Karpas-422 (cell line): ENCODE data around the gene FAM217B. TPM values are rescaled to one million over a fixed set of nuclear protein-coding genes. Genes with fewer than 3 reads are reported as not detected.

ENCODE experiments used
- DNase-seq: peaks from one replicate; pipeline ENCODE4 v3.0.0-alpha.2; 2015
- H2AFZ ChIP-seq: fragments of 200-600 bp; sonication (generic); 2 replicates; pipeline ENCODE4 v1.6.1; 2014; ENCODE audit warnings: antibody characterized with exemption, low read length, mixed read lengths
- H3K27ac ChIP-seq: fragments of 200-600 bp; sonication (generic); 2 replicates; pipeline ENCODE4 v1.5.1; 2014; ENCODE audit warnings: mild to moderate bottlenecking, low read length, moderate library complexity
- H3K27me3 ChIP-seq: fragments of 200-600 bp; sonication (generic); 2 replicates; pipeline ENCODE4 v1.6.1; 2014; ENCODE audit warnings: low read length, mixed read lengths
- H3K36me3 ChIP-seq: fragments of 200-600 bp; sonication (generic); 2 replicates; pipeline ENCODE4 v1.6.1; 2014; ENCODE audit warnings: low read length, mixed read lengths; ENCODE audit not compliant: insufficient read depth
- H3K4me1 ChIP-seq: fragments of 200-600 bp; sonication (generic); 2 replicates; pipeline ENCODE4 v1.6.1; 2014; ENCODE audit warnings: mild to moderate bottlenecking, low read length, mixed read lengths
- H3K4me2 ChIP-seq: fragments of 200-600 bp; sonication (generic); 2 replicates; pipeline ENCODE4 v1.6.1; 2014; ENCODE audit warnings: low read length, low read depth, mild to moderate bottlenecking; ENCODE audit not compliant: poor library complexity, severe bottlenecking
- H3K4me3 ChIP-seq: fragments of 200-600 bp; sonication (generic); 2 replicates; pipeline ENCODE4 v1.5.1; 2014; ENCODE audit warnings: mild to moderate bottlenecking, antibody characterized with exemption, low read length, mixed read lengths
- H3K79me2 ChIP-seq: fragments of 200-600 bp; sonication (generic); 2 replicates; pipeline ENCODE4 v1.6.1; 2014; ENCODE audit warnings: mild to moderate bottlenecking, low read length, mixed read lengths
- H3K9ac ChIP-seq: fragments of 200-600 bp; sonication (generic); 2 replicates; pipeline ENCODE4 v1.6.0; 2014; ENCODE audit warnings: low read length
- H3K9me2 ChIP-seq: fragments of 200-600 bp; sonication (generic), shearing (Covaris generic); replicated peaks from 2 replicates; pipeline ENCODE4 v1.6.0; 2014; ENCODE audit warnings: mild to moderate bottlenecking, low read length, moderate library complexity; ENCODE audit not compliant: insufficient read depth
- H3K9me3 ChIP-seq: fragments of 300-700, 200-600 bp; sonication (generic); 2 replicates; pipeline ENCODE4 v1.6.1; 2014; ENCODE audit warnings: low read length, mixed read lengths
- H4K20me1 ChIP-seq: fragments of 200-600 bp; sonication (generic); 2 replicates; pipeline ENCODE4 v1.6.1; 2014; ENCODE audit warnings: mild to moderate bottlenecking, antibody characterized with exemption, low read length, low read depth; ENCODE audit not compliant: insufficient read depth
- total RNA-seq: library from RNA; depleted of rRNA; stranded (reverse); fragments of >200 nt; shearing (Covaris generic); gene quantifications from 2 replicates; pipeline ENCODE4 v1.2.3, GENCODE V29; 2014; ENCODE audit warnings: low replicate concordance

The FAM217B gene
- total RNA-seq, 1 experiment from 2014 or later, result 16.4 TPM

DNA sequence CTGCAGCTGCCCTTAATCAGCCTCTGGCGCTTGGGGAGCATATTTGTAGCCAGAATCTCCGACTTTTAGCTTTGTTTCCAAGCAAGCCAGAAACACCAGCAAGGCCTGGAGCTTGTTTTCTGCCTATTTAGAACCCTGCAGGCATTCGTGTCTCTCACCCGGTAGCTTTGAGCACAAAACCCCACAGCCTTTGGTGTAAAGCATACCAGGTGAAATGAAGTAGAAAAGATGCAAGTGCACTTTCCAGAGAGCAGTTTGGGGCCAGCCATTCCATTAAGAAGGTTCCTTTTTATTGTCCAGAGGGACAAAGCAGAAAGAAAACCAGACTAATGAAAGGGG lies 736 bp downstream of the FAM217B start:
- Histone ChIP-seq H2AFZ (peak overlapping the region; percentile 73; the same call in 1 of the 2 replicates), H3K4me3 (peak overlapping the region; percentile 71), H3K27ac (peak overlapping the region; percentile 80), H3K36me3 (peaks cover 24% of the 10 kb centered on the region; the same call in 1 of the 2 replicates), H3K9me3 (no peaks in the 10 kb centered on the region), H4K20me1 (no peaks in the 10 kb centered on the region), H3K9me2 (no peaks in the 10 kb centered on the region), H3K79me2 (peaks cover 43% of the 10 kb centered on the region), H3K4me1 (peaks cover 52% of the 10 kb centered on the region), H3K9ac (peak overlapping the region; percentile 80), H3K27me3 (no peaks in the 10 kb centered on the region), H3K4me2 (peak overlapping the region; percentile 68)
- no peak for DNase-seq

DNA sequence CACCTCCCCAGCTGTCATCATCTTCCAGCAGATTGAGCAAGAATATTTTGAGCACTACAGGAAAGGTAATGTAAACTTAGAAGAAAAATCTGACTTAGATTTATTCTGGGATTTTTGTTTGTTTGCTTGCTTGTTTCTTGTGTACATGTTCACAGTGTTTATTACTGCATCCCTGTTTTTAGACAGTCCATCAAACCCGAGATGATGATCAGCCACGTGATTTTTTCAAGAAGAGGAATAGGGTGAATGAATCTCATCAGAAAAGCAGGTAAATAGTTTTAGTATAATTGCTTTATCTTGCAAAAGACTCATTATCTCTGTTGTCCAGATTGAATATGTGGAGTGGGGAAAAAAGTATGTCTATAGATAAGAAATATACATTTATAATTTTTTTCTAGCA lies 2.1 kb downstream of the FAM217B start:
- no peaks in the 10 kb centered on the region for H4K20me1 ChIP-seq
- H3K9me2 ChIP-seq, result no peaks in the 10 kb centered on the region
- H3K36me3 ChIP-seq, result peaks cover 24% of the 10 kb centered on the region; the same call in 1 of the 2 replicates
- no peak overlapping the region for H2AFZ ChIP-seq
- H3K9me3 ChIP-seq, result no peaks in the 10 kb centered on the region
- no peak overlapping the region for H3K27ac ChIP-seq
- peak overlapping the region; percentile 68 for H3K4me2 ChIP-seq
- no peaks in the 10 kb centered on the region for H3K27me3 ChIP-seq
- peak overlapping the region; percentile 71; the same call in 1 of the 2 replicates for H3K4me3 ChIP-seq
- H3K4me1 ChIP-seq, result peaks cover 49% of the 10 kb centered on the region
- no peak for DNase-seq
- H3K79me2 ChIP-seq, result peaks cover 40% of the 10 kb centered on the region
- peak overlapping the region; percentile 80; the same call in 1 of the 2 replicates for H3K9ac ChIP-seq

DNA sequence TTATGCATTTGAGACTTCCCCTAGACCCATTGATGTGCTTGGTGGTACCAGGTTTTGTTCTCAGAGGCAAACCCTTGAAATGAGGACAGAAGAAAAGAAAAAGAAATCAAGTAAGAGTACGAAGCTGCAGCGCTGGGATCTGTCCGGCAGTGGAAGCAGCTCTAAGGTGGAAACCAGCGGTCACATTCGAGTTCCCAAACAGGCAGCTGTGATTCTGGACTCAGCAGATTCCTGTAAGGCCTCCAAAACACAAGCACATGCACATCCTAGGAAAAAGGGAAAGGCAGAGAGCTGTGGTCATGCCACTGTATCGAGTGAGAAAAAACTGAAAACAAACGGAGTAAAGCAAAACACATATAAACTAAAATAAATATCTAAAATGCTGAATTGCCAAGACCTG lies 4.5 kb downstream of the FAM217B start:
- no peak for DNase-seq
- no peaks in the 10 kb centered on the region for H3K9me2 ChIP-seq
- peaks cover 44% of the 10 kb centered on the region for H3K4me1 ChIP-seq
- peak overlapping the region; percentile 18 for H3K4me2 ChIP-seq
- no peak overlapping the region for H3K9ac ChIP-seq
- H3K9me3 ChIP-seq, result no peaks in the 10 kb centered on the region
- no peaks in the 10 kb centered on the region for H4K20me1 ChIP-seq
- no peaks in the 10 kb centered on the region for H3K27me3 ChIP-seq
- peaks cover 21% of the 10 kb centered on the region for H3K79me2 ChIP-seq
- H3K27ac ChIP-seq, result no peak overlapping the region
- no peak overlapping the region for H3K4me3 ChIP-seq
- H3K36me3 ChIP-seq, result peaks cover 24% of the 10 kb centered on the region; the same call in 1 of the 2 replicates
- no peak overlapping the region for H2AFZ ChIP-seq

DNA sequence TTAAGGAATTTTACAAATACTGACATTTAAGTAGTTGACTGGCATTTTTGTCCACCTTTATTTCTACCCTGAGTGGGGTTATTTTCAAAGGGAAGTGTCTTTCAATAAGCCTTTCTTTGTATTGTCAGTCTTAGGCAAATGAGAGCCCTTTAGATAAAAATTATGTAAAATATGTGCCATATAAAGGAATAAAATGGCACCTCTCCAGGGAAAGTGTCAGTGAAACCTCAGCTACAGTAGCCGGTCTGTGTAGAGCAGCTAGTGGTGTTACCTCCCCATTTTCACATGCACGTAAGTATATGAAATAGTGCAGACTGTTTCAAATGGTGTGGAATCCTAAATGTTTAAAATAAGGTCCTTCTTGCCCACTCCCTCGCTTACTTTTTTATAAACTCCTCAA lies 5.0 kb downstream of the FAM217B start:
- peaks cover 21% of the 10 kb centered on the region for H3K79me2 ChIP-seq
- H4K20me1 ChIP-seq, result no peaks in the 10 kb centered on the region
- H3K9ac ChIP-seq, result no peak overlapping the region
- no peak overlapping the region for H2AFZ ChIP-seq
- H3K27me3 ChIP-seq, result no peaks in the 10 kb centered on the region
- H3K4me3 ChIP-seq, result no peak overlapping the region
- H3K27ac ChIP-seq, result no peak overlapping the region
- H3K4me2 ChIP-seq, result peak overlapping the region; percentile 18
- H3K9me3 ChIP-seq, result no peaks in the 10 kb centered on the region
- no peak for DNase-seq
- peaks cover 24% of the 10 kb centered on the region; the same call in 1 of the 2 replicates for H3K36me3 ChIP-seq
- no peaks in the 10 kb centered on the region for H3K9me2 ChIP-seq
- H3K4me1 ChIP-seq, result peaks cover 44% of the 10 kb centered on the region

DNA sequence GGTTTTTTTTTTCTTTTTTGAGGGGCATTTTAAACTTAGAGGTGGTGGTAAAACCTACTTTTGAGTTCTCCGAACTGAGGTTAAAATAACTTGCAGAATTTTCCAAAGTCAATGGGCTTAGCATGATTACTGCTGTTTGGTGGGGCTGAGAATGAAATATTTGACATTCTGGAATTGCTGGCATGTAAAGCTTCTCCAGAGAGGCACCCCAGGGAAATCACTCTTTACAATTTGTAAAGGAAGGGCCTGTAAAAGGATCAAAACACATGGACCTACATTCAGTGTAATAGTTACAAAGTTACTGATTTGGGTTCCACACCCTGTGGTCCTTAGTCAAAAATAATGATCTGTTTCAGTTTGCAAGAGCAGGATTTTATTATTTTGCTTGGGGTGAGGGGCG lies 5.5 kb downstream of the FAM217B start:
- no peak overlapping the region for H3K27ac ChIP-seq
- H3K9me3 ChIP-seq, result no peaks in the 10 kb centered on the region
- no peak overlapping the region for H2AFZ ChIP-seq
- H3K4me2 ChIP-seq, result no peak overlapping the region
- no peaks in the 10 kb centered on the region for H3K27me3 ChIP-seq
- peaks cover 24% of the 10 kb centered on the region; the same call in 1 of the 2 replicates for H3K36me3 ChIP-seq
- H3K79me2 ChIP-seq, result peaks cover 21% of the 10 kb centered on the region
- H4K20me1 ChIP-seq, result no peaks in the 10 kb centered on the region
- peaks cover 44% of the 10 kb centered on the region for H3K4me1 ChIP-seq
- no peaks in the 10 kb centered on the region for H3K9me2 ChIP-seq
- DNase-seq, result no peak
- no peak overlapping the region for H3K9ac ChIP-seq
- H3K4me3 ChIP-seq, result no peak overlapping the region

DNA sequence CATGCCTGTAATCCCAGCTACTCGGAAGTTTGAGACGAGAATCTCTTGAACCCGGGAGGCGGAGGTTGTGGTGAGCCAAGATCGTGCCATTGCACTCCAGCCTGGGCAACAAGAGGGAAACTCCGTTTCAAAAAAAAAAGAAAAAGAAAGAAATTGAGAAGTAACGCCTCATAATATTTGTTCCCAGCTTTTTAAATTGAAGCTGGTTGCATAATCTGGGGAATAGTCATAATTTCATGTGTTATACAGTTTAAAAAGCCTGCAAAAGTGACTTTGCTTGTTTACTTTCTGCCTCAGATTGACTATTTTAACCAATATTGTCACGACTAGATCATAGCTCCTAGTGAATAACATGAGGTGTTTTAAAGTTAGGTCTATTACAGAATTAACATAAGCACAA lies 7.2 kb downstream of the FAM217B start:
- no peaks in the 10 kb centered on the region for H4K20me1 ChIP-seq
- H3K9me3 ChIP-seq, result no peaks in the 10 kb centered on the region
- DNase-seq, result no peak
- no peak overlapping the region for H3K9ac ChIP-seq
- no peaks in the 10 kb centered on the region for H3K9me2 ChIP-seq
- H3K79me2 ChIP-seq, result peaks cover 6% of the 10 kb centered on the region
- H3K4me1 ChIP-seq, result peaks cover 33% of the 10 kb centered on the region
- H3K4me3 ChIP-seq, result no peak overlapping the region
- no peaks in the 10 kb centered on the region for H3K27me3 ChIP-seq
- H2AFZ ChIP-seq, result no peak overlapping the region
- no peak overlapping the region for H3K27ac ChIP-seq
- peaks cover 20% of the 10 kb centered on the region; the same call in 1 of the 2 replicates for H3K36me3 ChIP-seq
- H3K4me2 ChIP-seq, result no peak overlapping the region

DNA sequence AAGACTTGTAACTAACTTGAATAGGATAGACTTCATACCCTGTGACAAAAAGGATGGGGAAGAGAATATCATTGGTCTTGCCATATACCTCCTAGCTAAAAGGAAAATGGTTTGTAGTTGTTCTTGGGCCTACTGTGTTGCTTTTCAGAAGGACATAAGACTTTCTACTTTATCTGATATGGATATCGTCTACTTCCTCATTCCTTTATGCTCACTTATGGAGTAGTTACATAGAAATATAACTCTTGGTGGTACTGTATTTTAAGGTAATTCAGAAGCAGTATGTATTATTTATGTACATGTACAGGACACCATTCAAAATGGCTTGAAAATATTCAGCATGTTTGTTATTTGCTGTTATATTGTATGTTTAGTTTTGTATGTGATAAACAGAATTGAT lies 8.0 kb downstream of the FAM217B start:
- no peak for DNase-seq
- Histone ChIP-seq H3K9ac (no peak overlapping the region), H3K4me1 (peaks cover 32% of the 10 kb centered on the region), H3K9me2 (no peaks in the 10 kb centered on the region), H3K27ac (peak overlapping the region; percentile 35; the same call in 1 of the 2 replicates), H2AFZ (no peak overlapping the region), H3K79me2 (0 out of 2 replicates have a peak, but pooled peaks cover 5% of the 10 kb centered on the region), H4K20me1 (no peaks in the 10 kb centered on the region), H3K36me3 (peaks cover 11% of the 10 kb centered on the region; the same call in 1 of the 2 replicates), H3K9me3 (no peaks in the 10 kb centered on the region), H3K27me3 (no peaks in the 10 kb centered on the region), H3K4me3 (no peak overlapping the region), H3K4me2 (no peak overlapping the region)

DNA sequence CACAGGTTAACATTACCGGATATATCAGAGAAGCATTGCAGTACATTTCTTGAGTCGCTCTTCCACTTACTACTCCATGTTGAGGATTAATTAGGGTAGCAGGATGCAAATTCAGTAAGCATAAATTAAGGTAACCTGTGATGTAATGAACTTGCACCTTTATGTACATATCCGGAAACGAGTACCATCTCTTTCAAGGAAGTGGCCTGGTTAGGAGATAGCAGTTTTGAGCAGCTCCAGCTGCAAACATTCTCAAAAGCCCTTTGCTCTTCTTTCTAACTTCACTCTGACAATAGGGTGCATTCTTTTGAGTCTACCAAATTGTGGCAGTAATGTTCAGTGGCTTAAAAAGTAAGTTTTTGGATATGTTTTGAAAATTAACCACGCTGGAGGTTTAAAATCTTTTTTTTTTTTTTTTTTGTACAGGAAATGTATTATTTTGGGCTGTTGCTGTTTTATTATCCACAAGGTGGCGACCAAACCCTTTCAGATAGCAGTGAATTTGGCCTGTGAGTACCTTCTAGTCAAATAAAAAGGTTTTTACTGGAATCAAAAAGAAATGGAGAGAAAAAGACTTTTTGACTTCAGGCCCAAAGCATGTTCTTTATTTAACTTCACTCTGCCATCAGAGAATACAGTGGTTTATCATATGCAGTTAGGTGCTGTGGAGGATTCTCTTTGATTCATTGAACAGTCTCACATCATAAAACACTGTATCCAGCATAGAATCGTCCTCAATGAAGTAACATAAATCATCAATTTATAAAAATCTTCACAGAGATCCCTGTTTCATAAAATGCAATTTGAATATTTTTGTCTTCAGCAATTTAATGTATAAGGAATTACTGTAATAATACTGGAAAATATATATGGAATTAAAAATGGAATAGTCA lies 8.9 kb downstream of the FAM217B start:
- 0 out of 2 replicates have a peak, but pooled peaks cover 2% of the 10 kb centered on the region for H3K79me2 ChIP-seq
- no peaks in the 10 kb centered on the region for H4K20me1 ChIP-seq
- no peak overlapping the region for H3K4me3 ChIP-seq
- no peaks in the 10 kb centered on the region for H3K9me2 ChIP-seq
- peak overlapping the region; percentile 55 for H2AFZ ChIP-seq
- H3K9ac ChIP-seq, result peak overlapping the region; percentile 22; the same call in 1 of the 2 replicates
- peak overlapping the region; percentile 51 for H3K4me2 ChIP-seq
- no peaks in the 10 kb centered on the region for H3K27me3 ChIP-seq
- H3K27ac ChIP-seq, result peak overlapping the region; percentile 35; the same call in 1 of the 2 replicates
- peak; percentile 81 for DNase-seq
- H3K9me3 ChIP-seq, result no peaks in the 10 kb centered on the region
- H3K4me1 ChIP-seq, result peaks cover 31% of the 10 kb centered on the region
- H3K36me3 ChIP-seq, result peaks cover 3% of the 10 kb centered on the region; the same call in 1 of the 2 replicates
